ENCODE data around the gene RILP.

RILP gene

DNA sequence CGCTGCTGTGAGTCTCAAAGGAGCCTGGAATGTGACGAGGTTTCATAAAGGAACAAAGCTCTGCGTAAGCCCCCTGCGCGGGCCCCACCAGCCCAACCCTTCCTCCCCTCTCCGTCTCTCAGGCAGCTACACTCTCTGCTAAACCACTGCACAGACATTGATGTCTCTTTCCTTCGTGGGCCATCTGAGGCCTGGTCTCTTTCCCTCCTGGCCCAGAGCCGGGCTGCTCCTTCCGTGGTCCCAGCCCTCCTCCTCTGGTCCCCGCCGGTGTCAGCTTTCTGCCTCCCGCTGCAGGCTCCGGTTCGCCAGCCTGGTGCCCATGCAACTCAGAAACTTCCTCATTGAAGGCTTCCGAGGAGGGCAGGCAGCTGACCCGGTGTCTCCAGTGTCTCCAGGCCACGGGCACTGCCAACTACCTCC, 11.5 kb downstream of the RILP start:
- ATAC-seq: no peak
- TF ChIP-seq ISL1 (CRISPR knock-in tag; IDR thresholded peaks at IDR 0.05): no peak
- no peak for TF ChIP-seq ESRRG (CRISPR knock-in tag; IDR thresholded peaks at IDR 0.05)
- no peak for TF ChIP-seq BACH2 (CRISPR knock-in tag; IDR thresholded peaks at IDR 0.05; ENCODE audit: borderline replicate concordance)
- no peak for TF ChIP-seq ZC3H10 (CRISPR knock-in tag; IDR thresholded peaks at IDR 0.05)
- no peak for TF ChIP-seq PPARA (CRISPR knock-in tag; IDR thresholded peaks at IDR 0.05; ENCODE audit: borderline replicate concordance)
- no peak for TF ChIP-seq ZNF8 (CRISPR knock-in tag; IDR thresholded peaks at IDR 0.05)
- TF ChIP-seq, protein P1, sequence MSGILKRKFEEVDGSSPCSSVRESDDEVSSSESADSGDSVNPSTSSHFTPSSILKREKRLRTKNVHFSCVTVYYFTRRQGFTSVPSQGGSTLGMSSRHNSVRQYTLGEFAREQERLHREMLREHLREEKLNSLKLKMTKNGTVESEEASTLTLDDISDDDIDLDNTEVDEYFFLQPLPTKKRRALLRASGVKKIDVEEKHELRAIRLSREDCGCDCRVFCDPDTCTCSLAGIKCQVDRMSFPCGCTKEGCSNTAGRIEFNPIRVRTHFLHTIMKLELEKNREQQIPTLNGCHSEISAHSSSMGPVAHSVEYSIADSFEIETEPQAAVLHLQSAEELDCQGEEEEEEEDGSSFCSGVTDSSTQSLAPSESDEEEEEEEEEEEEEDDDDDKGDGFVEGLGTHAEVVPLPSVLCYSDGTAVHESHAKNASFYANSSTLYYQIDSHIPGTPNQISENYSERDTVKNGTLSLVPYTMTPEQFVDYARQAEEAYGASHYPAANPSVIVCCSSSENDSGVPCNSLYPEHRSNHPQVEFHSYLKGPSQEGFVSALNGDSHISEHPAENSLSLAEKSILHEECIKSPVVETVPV (CRISPR knock-in tag; IDR thresholded peaks at IDR 0.05): no peak
- TF ChIP-seq, protein P2, sequence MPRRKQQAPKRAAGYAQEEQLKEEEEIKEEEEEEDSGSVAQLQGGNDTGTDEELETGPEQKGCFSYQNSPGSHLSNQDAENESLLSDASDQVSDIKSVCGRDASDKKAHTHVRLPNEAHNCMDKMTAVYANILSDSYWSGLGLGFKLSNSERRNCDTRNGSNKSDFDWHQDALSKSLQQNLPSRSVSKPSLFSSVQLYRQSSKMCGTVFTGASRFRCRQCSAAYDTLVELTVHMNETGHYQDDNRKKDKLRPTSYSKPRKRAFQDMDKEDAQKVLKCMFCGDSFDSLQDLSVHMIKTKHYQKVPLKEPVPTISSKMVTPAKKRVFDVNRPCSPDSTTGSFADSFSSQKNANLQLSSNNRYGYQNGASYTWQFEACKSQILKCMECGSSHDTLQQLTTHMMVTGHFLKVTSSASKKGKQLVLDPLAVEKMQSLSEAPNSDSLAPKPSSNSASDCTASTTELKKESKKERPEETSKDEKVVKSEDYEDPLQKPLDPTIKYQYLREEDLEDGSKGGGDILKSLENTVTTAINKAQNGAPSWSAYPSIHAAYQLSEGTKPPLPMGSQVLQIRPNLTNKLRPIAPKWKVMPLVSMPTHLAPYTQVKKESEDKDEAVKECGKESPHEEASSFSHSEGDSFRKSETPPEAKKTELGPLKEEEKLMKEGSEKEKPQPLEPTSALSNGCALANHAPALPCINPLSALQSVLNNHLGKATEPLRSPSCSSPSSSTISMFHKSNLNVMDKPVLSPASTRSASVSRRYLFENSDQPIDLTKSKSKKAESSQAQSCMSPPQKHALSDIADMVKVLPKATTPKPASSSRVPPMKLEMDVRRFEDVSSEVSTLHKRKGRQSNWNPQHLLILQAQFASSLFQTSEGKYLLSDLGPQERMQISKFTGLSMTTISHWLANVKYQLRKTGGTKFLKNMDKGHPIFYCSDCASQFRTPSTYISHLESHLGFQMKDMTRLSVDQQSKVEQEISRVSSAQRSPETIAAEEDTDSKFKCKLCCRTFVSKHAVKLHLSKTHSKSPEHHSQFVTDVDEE (CRISPR knock-in tag; IDR thresholded peaks at IDR 0.05): no peak
- no peak for TF ChIP-seq OSR1 (CRISPR knock-in tag; IDR thresholded peaks at IDR 0.05)
- no peak for TF ChIP-seq ZFP3 (CRISPR knock-in tag; IDR thresholded peaks at IDR 0.05)
- no peak for TF ChIP-seq GLIS3 (CRISPR knock-in tag; IDR thresholded peaks at IDR 0.05)
- TF ChIP-seq TOX (CRISPR knock-in tag; IDR thresholded peaks at IDR 0.05; ENCODE audit: borderline replicate concordance): no peak
- TF ChIP-seq ZFP30 (CRISPR knock-in tag; IDR thresholded peaks at IDR 0.05): no peak
- TF ChIP-seq ZNF70 (CRISPR knock-in tag; IDR thresholded peaks at IDR 0.05): no peak
- no peak for TF ChIP-seq RARB (CRISPR knock-in tag; IDR thresholded peaks at IDR 0.05)

DNA sequence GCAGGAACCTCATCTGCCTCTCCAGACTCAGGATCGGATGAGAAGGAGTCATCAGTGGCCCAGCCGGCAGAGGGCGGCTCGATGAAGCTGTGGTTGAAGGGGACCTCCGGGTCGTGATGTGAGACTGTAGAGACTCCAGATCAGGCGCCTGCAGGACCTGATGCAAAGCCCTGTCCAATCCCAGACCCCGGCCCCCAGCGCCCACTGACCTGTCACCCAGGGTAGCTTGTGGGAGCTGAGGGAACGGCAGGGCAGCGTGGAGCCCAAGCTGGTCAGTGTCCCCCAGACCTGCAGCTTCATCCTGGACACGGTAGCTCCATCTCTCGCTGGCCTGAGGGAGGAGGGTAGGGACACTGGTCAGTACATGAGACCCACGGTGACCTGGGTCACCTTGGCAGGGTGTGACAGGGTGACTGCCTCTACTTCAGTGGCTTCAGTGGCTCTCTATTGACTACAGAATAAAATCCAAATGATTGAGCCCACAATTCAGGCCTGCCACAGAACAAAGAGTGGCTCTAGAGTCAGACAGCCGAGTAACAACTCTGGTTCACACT, 12.9 kb downstream of the RILP start:
- ATAC-seq: no peak
- TF ChIP-seq PPARA (CRISPR knock-in tag; IDR thresholded peaks at IDR 0.05; ENCODE audit: borderline replicate concordance) (no peak), ZNF565 (CRISPR knock-in tag; conservative IDR thresholded peaks at IDR 0.05; ENCODE audit: low read depth) (no peak), ARNTL (CRISPR knock-in tag; IDR thresholded peaks at IDR 0.05; ENCODE audit: borderline replicate concordance, low read depth) (no peak), ZNF8 (CRISPR knock-in tag; IDR thresholded peaks at IDR 0.05) (no peak), CSDC2 (CRISPR knock-in tag; IDR thresholded peaks at IDR 0.05) (no peak), ZFP3 (CRISPR knock-in tag; IDR thresholded peaks at IDR 0.05) (no peak), ESRRG (CRISPR knock-in tag; IDR thresholded peaks at IDR 0.05) (no peak), OSR1 (CRISPR knock-in tag; IDR thresholded peaks at IDR 0.05) (no peak), ZC3H10 (CRISPR knock-in tag; IDR thresholded peaks at IDR 0.05) (no peak), TOX (CRISPR knock-in tag; IDR thresholded peaks at IDR 0.05; ENCODE audit: borderline replicate concordance) (no peak), BACH2 (CRISPR knock-in tag; IDR thresholded peaks at IDR 0.05; ENCODE audit: borderline replicate concordance) (no peak), ZNF70 (CRISPR knock-in tag; IDR thresholded peaks at IDR 0.05) (no peak), TCF4 (CRISPR knock-in tag; IDR thresholded peaks at IDR 0.05; ENCODE audit: borderline replicate concordance) (no peak), ISL1 (CRISPR knock-in tag; IDR thresholded peaks at IDR 0.05) (no peak)
- TF ChIP-seq, protein P2 (CRISPR knock-in tag; IDR thresholded peaks at IDR 0.05): no peak
- TF ChIP-seq, protein P3, sequence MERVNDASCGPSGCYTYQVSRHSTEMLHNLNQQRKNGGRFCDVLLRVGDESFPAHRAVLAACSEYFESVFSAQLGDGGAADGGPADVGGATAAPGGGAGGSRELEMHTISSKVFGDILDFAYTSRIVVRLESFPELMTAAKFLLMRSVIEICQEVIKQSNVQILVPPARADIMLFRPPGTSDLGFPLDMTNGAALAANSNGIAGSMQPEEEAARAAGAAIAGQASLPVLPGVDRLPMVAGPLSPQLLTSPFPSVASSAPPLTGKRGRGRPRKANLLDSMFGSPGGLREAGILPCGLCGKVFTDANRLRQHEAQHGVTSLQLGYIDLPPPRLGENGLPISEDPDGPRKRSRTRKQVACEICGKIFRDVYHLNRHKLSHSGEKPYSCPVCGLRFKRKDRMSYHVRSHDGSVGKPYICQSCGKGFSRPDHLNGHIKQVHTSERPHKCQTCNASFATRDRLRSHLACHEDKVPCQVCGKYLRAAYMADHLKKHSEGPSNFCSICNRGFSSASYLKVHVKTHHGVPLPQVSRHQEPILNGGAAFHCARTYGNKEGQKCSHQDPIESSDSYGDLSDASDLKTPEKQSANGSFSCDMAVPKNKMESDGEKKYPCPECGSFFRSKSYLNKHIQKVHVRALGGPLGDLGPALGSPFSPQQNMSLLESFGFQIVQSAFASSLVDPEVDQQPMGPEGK (CRISPR knock-in tag; IDR thresholded peaks at IDR 0.05; ENCODE audit: borderline replicate concordance): no peak
- TF ChIP-seq, protein P4, sequence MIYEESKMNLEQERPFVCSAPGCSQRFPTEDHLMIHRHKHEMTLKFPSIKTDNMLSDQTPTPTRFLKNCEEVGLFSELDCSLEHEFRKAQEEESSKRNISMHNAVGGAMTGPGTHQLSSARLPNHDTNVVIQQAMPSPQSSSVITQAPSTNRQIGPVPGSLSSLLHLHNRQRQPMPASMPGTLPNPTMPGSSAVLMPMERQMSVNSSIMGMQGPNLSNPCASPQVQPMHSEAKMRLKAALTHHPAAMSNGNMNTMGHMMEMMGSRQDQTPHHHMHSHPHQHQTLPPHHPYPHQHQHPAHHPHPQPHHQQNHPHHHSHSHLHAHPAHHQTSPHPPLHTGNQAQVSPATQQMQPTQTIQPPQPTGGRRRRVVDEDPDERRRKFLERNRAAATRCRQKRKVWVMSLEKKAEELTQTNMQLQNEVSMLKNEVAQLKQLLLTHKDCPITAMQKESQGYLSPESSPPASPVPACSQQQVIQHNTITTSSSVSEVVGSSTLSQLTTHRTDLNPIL (CRISPR knock-in tag; IDR thresholded peaks at IDR 0.05; ENCODE audit: low read depth): no peak
- TF ChIP-seq, protein P5, sequence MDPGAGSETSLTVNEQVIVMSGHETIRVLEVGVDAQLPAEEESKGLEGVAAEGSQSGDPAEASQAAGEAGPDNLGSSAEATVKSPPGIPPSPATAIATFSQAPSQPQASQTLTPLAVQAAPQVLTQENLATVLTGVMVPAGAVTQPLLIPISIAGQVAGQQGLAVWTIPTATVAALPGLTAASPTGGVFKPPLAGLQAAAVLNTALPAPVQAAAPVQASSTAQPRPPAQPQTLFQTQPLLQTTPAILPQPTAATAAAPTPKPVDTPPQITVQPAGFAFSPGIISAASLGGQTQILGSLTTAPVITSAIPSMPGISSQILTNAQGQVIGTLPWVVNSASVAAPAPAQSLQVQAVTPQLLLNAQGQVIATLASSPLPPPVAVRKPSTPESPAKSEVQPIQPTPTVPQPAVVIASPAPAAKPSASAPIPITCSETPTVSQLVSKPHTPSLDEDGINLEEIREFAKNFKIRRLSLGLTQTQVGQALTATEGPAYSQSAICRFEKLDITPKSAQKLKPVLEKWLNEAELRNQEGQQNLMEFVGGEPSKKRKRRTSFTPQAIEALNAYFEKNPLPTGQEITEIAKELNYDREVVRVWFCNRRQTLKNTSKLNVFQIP (CRISPR knock-in tag; IDR thresholded peaks at IDR 0.05; ENCODE audit: borderline replicate concordance, low read depth): no peak

All from SK-N-SH treated with all-trans-retinoic acid at 6 μM for 48 hours (cell line).